HUES6 (cell line): ENCODE measurements around the gene TRIP13.

ENCODE experiments used
- H3K27ac ChIP-seq: 2 replicates; pipeline ENCODE4 v1.7.0; 2013; ENCODE audit warnings: low read depth, mild to moderate bottlenecking, low read length, inconsistent platforms
- H3K27me3 ChIP-seq: 2 replicates; pipeline ENCODE4 v1.6.1; 2013; ENCODE audit warnings: low read length; ENCODE audit not compliant: control insufficient read depth, insufficient read depth
- H3K36me3 ChIP-seq: 2 replicates; pipeline ENCODE4 v1.6.1; 2013; ENCODE audit warnings: low read length; ENCODE audit not compliant: control insufficient read depth, insufficient read depth
- H3K4me1 ChIP-seq: 2 replicates; pipeline ENCODE4 v1.6.1; 2013; ENCODE audit warnings: low read length; ENCODE audit not compliant: control insufficient read depth, insufficient read depth
- H3K4me3 ChIP-seq: 2 replicates; pipeline ENCODE4 v1.5.1; 2013; ENCODE audit warnings: low read depth, low read length
- H3K9ac ChIP-seq: one replicate; pipeline ENCODE4 v1.6.1; 2013; ENCODE audit warnings: mild to moderate bottlenecking, low read length
- H3K9me3 ChIP-seq: 2 replicates; pipeline ENCODE4 v1.6.1; 2013; ENCODE audit warnings: low read depth, low read length; ENCODE audit not compliant: control insufficient read depth, insufficient read depth

Gene TRIP13

GRCh38 chr5:855771-856530 is 36.7 kb upstream of the TRIP13 start:
- Histone ChIP-seq H3K4me3 (no peak overlapping the region), H3K27me3 (no peaks in the 10 kb centered on the region; the same call in 1 of the 2 replicates), H3K36me3 (peaks cover 6% of the 10 kb centered on the region; the same call in 1 of the 2 replicates), H3K9me3 (no peaks in the 10 kb centered on the region), H3K4me1 (no peaks in the 10 kb centered on the region; the same call in 1 of the 2 replicates), H3K9ac (no peak overlapping the region), H3K27ac (no peak overlapping the region)

- peaks cover 9% of the 10 kb centered on the region; the same call in 1 of the 2 replicates for H3K36me3 ChIP-seq
- no peaks in the 10 kb centered on the region for H3K4me1 ChIP-seq
- H3K9me3 ChIP-seq: no peaks in the 10 kb centered on the region
- H3K9ac ChIP-seq: no peak overlapping the region
- H3K4me3 ChIP-seq: no peak overlapping the region
- H3K27me3 ChIP-seq: no peaks in the 10 kb centered on the region; the same call in 1 of the 2 replicates
- H3K27ac ChIP-seq: no peak overlapping the region
These were observed 35.9 kb upstream of the TRIP13 start for GRCh38 chr5:856531-857425.

GRCh38 chr5:858726-859125 is 34.0 kb upstream of the TRIP13 start:
- Histone ChIP-seq H3K36me3 (peaks cover 28% of the 10 kb centered on the region), H3K9ac (peak overlapping the region; percentile 32), H3K27ac (no peak overlapping the region), H3K4me1 (no peaks in the 10 kb centered on the region), H3K9me3 (no peaks in the 10 kb centered on the region), H3K4me3 (no peak overlapping the region), H3K27me3 (no peaks in the 10 kb centered on the region)

DNA sequence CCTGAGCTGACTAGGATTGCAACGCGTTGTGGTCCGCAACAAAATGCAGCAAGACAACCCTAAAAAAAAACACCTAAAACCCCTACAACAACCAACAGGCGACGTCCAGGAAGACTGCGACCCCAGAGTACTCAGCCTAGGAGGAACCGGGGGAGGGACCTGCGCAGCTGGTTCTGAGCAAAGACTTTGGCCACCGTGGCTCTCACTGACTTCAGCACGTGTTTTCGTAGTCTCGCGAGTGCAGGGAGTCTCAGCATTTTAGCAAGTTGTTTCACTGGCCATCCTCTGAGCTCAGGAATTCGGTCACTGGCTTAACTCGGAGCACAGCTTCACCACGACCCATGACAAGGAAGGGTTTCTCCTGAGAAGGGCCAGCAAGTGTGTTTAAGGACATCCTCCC is 33.3 kb upstream of the TRIP13 start:
- Histone ChIP-seq H3K36me3 (peaks cover 35% of the 10 kb centered on the region), H3K27ac (no peak overlapping the region), H3K27me3 (no peaks in the 10 kb centered on the region), H3K4me3 (no peak overlapping the region), H3K4me1 (no peaks in the 10 kb centered on the region), H3K9me3 (no peaks in the 10 kb centered on the region), H3K9ac (no peak overlapping the region)

DNA sequence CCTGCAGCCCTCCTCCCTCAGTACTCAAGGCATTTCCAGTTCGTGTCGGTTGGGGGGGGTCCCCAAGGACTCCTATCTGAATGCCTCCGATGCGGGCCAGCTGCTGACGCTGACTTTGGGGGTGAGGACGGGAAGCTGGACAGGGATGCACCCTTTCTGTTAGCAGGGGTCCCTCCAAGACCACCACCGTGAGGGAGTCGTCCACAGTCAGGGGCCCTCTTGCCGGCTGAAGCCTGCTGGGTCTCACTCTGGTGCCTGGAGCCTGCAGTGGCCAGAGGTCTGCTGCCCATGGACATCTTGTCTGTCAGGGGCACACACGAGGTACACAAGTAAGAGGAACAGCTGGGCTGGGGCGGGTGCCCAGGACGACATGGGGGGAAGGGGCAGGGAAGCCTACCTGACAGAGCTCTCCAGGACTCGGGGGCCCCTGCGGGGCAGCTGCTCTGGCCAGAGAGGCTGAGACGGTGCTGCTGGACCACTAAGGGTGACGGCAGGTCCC is 32.8 kb upstream of the TRIP13 start:
- Histone ChIP-seq H3K4me1 (no peaks in the 10 kb centered on the region), H3K27me3 (no peaks in the 10 kb centered on the region), H3K9me3 (no peaks in the 10 kb centered on the region), H3K27ac (no peak overlapping the region), H3K36me3 (peaks cover 39% of the 10 kb centered on the region), H3K4me3 (no peak overlapping the region), H3K9ac (no peak overlapping the region)

- no peaks in the 10 kb centered on the region for H3K9me3 ChIP-seq
- H3K4me3 ChIP-seq: no peak overlapping the region
- no peaks in the 10 kb centered on the region for H3K4me1 ChIP-seq
- no peak overlapping the region for H3K9ac ChIP-seq
- H3K27ac ChIP-seq: no peak overlapping the region
- no peaks in the 10 kb centered on the region for H3K27me3 ChIP-seq
- peaks cover 47% of the 10 kb centered on the region for H3K36me3 ChIP-seq
These were observed 32.1 kb upstream of the TRIP13 start for GRCh38 chr5:860506-861150.

DNA sequence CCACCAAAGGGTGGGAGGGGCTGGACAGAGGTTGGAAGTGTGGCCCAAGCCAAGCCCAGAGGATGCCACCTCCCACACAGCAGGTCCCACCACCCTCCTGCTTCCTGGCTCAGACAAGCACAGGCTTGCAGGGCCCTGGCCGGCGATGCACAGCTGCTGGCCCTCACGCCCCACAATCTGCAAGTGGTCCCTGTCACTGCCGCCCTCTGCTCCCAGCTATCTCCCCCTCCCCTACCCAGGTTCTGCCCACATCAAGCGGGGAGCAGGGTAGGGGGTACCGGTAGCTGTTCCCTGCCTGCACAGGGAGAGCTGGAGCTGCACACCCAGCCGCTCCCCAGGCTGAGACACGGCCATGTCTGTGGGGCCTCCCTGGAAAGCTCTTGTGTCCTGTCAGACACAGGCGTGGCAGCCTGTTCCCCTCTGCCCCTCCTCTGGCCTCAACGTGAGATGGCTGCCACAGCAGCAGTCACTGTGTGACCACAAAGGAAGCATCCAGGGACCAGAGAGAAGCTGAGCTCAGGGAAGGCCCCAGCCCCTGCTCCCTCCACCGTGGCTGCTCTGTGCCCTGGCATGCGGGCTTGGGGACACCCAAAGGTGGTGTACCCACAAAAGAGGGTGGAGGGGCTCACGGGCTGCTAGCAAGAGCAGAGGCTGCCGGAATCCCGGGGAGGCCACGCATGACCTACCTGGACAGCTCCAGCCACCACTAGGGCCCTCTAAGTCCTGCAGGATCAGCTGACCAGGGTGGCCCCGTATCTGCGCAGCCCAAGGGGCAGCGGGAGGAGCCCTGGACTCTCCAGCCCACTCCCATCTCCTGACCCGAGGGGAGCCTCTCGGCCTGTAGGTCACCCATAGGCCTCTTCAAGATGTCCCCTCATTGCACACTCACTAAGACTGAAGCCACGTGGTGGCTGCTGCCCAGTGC is 31.0 kb upstream of the TRIP13 start:
- peaks cover 57% of the 10 kb centered on the region for H3K36me3 ChIP-seq
- no peaks in the 10 kb centered on the region for H3K9me3 ChIP-seq
- H3K4me3 ChIP-seq: no peak overlapping the region
- no peak overlapping the region for H3K9ac ChIP-seq
- no peaks in the 10 kb centered on the region for H3K4me1 ChIP-seq
- no peaks in the 10 kb centered on the region for H3K27me3 ChIP-seq
- no peak overlapping the region for H3K27ac ChIP-seq

- Histone ChIP-seq H3K36me3 (peaks cover 65% of the 10 kb centered on the region), H3K9ac (no peak overlapping the region), H3K9me3 (no peaks in the 10 kb centered on the region), H3K4me3 (no peak overlapping the region), H3K27ac (no peak overlapping the region), H3K27me3 (no peaks in the 10 kb centered on the region), H3K4me1 (no peaks in the 10 kb centered on the region)
These were observed 30.1 kb upstream of the TRIP13 start for GRCh38 chr5:862367-863243.

DNA sequence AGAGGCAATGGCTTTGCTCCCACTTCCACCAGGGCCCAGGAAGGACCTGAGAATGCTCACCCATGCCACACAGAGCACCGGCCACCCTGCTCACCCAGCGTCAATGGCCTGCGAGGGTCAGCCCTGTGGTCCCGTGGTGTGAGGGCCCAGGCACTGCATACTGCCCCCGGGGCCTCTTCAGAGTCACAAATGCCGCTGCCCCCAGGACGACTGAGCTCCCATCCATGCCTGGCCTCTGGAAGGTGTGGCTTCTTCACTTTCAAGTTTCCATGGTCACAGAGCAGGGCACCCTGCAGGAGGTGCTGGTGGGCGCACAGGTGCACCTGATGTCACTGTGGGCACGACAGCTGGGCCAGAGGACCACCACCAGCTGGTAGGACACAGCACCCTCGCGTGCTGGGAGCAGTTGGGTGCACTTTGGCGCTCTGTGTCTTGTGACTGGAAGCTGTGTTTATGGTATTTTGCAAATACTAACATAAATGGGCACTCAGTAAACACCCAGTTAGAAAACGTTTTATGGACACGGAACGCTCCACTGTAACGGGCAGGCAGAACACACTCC is 29.4 kb upstream of the TRIP13 start:
- Histone ChIP-seq H3K9me3 (no peaks in the 10 kb centered on the region), H3K4me1 (no peaks in the 10 kb centered on the region), H3K27me3 (no peaks in the 10 kb centered on the region), H3K27ac (no peak overlapping the region), H3K4me3 (no peak overlapping the region), H3K36me3 (peaks cover 72% of the 10 kb centered on the region), H3K9ac (no peak overlapping the region)
